GM21360 (cell line): ENCODE measurements around the gene ANKRD1.
"Not testable (repeated sequence)": the region's sequence is repeated elsewhere in the genome, so short reads cannot be mapped to it uniquely, and the experiment has no call there.

ENCODE experiments used
- ATAC-seq: cut with Tn5 transposase; IDR thresholded peaks from one replicate; pipeline ENCODE4 v1.9.1; 2021; ENCODE audit warnings: mild to moderate bottlenecking, moderate library complexity; ENCODE audit not compliant: unreplicated experiment

ANKRD1 gene

DNA sequence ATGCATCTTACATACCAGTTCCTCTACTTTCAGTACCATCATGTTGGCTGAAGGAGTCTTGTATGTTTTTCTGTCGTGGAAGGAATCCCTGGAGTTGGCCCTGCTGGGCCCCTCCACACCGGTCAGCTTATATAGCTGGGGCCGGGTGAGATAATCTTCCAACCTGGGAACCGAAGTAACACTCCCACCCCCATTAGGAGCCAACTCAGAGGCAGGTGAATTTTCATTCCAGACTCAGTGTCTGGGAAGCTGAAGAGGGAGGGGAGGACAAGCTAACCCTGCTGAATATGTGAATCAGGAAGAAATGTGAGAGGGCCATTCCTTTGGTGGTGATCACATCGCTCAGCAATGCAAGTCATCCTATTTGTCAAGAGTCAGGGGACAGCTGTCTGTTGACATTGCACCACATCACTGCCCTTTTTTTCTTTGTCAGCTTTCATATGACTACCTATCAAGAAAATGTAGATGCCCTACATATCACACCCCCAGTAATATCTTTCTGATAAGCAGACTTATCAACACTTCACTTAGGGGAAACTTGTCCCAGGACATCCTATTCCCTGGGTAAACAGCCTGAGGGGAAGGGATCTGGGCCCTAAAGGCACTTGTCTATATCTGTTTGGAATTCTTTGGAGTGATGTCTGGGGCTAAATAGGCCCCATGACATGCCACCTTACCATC lies at the start of gene ANKRD1:
TSS of gene ANKRD1 (minus strand) at position 102 of the 681 bp plus-strand sequence. CDS start at position 42, 60 bp downstream.
- ATAC-seq: no peak

DNA sequence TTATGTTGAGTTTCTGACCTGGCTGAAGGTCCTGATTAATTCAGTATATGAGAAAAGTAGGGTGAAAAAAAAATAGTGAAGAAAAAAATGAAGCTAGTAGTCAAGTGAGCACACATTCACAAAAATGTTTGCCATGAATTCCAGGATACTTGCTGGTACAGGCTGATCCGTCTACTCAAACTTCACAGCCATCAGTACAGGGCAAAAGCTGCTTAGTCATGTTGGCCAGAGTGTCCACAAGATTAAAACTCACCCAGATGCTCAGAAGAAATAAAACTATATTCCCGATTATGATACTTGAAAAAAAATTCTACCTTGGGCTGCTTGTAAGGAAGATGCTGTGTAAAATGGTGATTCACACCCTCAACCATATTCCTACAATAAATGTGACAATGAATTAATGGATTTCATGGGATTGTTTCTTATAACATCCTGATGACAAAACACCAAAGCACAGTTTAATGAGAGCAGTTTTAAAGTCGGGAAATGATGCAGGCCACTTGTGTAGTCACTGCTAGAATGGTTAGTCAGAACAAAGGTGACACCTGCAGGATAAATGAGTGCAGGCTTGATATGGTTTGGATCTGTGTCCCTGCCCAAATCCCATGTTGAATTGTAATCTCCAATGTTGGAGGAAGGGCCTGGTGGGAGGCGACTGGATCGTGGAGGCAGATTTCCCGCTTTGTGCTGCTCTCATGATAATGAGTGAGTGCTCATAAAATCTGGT lies 49.2 kb upstream of the ANKRD1 start:
- no peak for ATAC-seq

DNA sequence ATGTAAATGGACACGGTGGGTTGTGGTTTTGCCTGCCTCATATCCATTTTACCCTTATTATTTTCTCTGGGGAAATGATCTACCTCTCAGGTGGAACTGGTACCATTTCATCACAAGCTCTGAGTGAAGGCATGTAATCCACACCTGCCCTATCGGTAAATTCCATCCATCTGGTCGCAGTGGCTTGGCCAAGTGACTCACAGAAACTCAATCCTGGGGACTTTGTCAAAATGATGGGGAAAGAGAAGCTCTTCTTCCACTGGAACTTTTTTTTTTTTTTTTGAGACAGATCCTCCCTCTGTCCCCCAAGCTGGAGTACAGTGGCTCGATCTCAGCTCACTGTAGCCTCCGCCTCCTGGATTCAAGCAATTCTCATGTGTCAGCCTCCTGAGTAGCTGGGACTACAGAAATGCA lies 48.2 kb upstream of the ANKRD1 start:
- no peak for ATAC-seq

DNA sequence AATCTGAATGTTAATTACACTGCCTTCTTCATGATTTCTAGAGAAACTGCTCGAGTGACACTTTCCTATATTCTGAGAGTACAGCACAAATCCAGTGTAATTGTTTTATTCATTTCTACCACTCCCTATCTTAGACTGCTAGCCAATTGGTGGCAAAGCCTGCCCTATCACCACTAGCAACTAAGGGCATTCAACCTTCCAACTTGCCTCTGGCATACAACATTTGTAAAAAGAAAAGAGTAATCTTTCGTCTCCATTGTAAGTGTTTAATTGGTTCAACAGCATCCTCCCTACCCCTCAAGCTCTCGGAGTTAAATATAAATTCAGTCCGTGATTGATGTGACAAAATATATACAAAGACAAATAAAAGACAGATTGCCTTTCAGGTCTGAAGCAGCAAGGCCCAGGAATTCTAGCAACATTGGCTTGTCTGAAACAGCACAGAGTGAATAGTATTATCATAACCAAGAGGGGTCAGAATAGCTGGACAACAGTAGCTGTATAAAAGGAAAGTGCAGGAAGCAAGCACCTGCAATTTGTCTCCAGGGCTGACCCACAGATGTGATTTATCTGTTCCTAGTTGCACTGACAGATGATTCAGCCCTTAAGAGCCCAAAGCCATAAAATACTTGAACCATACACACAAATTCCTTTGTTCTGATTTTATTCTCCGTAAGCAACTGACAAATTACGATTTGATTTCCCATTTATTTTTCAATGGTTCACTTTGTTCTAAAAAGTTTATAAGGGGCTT lies 47.6 kb upstream of the ANKRD1 start:
- no peak for ATAC-seq

DNA sequence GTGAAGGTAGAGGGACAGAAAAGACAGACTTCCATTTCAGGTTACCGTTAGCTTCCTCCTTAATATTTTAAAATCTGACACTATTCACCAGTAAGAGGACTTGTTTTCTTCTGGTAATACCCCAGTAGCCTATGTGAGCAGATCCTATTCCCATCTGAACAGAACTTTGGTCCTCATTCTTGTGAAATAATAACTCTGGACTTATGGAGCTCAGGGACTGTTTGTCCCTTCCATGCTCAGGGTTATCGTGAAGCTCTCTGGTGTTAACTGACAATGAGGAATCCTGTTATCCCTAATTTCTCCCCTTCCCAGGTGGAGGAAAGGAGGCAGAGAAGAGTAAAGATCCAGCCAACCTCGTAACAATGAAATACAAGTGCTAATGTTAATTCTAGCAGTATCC lies 47.0 kb upstream of the ANKRD1 start:
- ATAC-seq: no peak

DNA sequence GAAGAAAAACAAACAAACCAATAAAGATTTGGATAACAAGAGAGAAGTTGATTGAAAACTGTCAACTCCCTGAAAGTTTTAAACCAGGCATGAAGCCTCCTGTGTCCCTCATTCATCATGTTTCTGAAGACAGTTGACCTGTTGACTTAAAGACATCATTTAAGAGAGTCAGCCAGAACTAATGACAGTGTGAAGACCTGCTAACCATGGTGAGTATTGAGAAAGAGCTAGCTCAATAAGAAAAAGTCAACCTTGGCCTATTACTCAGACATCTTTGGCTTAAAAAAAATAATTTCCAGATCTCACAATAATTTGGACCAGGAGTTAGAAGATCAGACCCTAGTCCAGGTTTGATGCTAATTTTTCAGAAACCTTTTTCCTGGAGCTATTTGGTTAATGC lies 45.3 kb upstream of the ANKRD1 start:
- ATAC-seq: no peak

DNA sequence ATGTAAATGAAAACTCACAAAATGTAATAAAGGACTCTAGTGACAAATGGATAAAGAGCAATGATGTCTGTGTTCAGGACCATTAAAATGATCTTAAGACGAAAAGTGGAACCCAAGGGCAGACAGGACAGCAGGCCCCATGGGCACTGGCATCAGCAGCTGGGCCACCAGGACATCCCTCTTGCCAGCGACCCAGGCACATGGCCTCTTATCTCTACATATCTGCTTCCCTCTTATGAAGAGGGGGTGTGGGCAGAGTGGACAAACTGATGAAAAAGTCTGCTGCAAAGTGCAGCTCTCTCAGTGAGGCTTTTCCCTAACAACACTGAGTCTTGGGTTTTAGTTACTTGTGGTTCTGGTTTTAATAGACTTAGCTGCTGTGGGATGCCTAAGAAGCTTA lies 44.8 kb upstream of the ANKRD1 start:
- no peak for ATAC-seq

DNA sequence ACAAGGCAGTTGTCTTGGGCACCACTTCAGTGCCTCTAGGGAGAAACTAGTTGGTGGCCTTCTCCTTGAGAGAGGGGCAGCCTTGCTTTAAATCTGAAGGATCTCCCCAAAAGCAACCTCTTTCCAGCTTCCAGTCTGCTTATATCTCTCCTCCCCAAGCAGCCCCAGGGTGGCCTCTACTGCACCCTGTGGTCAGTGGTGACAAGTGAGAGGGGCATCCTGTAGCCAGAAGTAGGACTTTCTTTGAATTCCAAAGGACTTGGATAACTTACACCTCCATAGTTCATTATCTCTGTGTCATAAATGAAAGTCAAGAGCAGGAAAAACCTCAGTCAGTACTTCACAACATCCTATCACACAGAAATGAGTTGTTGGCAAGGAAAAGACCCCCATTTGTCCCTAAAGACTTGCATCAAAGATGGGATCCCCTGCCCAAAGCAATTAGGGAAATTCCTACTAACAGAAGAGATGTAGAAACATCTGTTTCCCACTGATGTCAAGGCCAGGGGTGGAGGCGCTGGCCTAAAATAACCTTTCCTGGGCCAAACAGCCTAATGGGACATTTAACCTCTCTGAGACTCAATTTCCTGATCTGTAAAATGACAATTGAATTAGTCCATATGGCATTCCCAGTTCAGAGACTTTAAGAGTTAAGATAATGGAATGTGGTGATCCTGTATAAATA lies 44.0 kb upstream of the ANKRD1 start:
- no peak for ATAC-seq

DNA sequence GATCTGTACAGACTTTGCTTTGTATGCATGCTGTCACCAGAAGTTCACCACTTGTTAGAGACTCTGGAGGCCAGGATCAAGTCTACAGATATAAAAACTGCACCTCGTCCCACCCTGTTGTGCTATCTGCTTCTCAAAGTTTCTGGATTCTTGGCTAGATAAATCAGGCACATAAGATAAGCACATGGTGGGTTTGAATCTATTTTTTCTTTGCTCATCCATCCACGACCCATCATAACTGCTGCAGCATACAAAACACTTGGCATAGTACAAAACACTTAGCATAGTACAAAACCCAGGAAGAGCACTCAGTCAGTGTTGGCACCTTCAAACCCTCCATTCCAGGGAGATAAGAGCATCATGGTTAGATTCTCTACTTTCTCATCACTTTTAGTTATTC lies 42.4 kb upstream of the ANKRD1 start:
- no peak for ATAC-seq

DNA sequence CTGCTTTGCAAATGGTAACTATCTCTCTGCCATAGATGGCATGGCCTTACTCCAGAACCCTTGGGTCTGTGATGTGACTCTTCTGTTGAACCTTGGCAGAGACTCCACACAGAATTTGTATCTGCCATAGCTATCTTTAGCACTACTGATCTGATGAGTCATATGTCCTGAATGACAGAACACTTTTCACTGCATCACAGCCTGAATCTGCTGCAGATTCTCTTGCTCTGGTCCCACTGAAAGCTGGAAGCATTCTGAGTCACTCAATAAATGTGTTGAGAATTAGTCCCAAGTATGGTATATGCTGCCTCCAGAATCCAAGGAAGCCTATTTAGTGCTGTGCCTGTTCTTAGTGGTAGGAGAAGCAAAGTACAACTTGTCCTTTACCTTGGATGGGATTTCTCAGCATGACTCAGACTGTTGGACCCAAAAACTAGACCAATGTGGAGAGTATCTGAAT lies 39.5 kb upstream of the ANKRD1 start:
- peak; percentile 77 for ATAC-seq

DNA sequence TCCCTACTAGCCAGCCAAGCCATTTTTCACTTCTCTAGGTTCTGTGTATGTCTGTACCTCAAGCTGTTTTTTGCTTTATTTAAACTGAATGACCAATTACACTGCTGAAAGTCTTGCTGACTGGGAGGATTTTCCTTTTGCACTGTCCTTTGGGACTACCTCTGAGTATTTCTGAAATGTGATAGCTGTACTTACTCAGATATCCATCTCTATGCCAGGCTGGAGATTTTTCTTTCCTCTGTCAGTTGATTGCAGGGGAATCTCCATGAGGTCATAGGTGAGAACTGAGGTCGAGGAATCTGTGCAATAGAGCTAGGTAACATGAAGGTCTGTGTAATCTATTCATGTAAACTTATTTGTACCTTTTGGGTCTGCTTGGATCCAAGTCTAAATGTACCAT lies 38.9 kb upstream of the ANKRD1 start:
- peak; percentile 24 for ATAC-seq

DNA sequence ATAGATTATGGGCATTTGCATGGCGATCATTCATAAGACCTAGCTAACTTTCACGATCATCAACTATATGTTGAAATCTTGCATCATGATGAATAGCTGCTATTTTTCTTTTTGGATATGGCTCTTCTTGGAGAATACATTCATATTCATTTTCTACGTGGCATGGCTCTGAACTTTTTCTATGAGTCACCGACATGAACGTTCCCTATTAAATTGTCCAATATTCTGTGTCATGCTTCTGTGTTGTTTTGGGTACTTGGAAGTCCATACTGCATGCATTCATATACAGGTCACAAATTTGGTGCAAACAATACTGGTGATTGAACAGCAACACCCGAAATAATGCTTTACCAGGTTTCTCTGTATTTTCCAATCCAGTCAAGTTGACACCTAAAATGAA lies 37.9 kb upstream of the ANKRD1 start:
- no peak for ATAC-seq

DNA sequence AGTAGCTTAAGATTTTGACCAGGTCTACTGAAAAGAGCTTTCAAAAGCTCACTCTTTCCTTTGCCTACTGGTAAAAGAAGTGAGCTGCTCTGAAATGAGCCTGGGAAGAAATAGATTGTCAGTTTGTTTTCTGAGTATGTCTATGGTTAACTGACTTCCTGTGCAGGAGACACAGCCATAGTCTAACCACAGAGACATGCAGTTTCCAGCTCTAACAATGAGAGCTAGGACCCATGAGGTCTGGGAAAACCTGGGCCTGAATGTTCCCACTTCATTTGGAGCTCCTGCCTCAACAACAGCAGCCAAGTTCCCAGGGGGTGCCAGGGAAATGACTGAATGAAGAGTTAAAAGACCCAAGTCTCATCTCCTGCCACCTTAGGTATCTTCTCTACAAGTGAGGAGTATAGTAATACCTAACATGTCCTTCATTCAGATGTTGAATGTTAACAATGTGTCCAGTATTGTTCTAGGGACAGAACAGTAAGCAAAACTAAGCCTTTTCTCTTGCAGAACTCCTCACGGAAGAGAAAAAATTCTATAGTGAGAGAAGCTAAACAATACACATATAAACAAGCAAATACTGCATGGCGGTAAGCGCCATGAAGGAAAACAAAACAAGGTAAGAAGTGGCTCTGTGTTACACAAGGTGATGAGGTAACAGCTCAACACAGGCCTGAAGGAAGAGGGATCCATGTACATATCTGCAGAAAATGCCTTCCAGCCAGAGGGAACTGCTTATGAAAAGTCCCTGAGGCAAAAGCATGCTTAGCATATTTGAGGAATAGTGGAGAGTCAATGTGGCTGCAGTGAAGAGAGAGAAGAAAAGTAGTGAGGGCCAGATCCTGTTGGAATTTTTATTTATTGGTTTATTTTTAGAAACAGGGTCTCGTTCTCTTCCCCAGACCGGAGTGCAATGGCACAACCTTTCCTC lies 26.4 kb upstream of the ANKRD1 start:
- no peak for ATAC-seq

DNA sequence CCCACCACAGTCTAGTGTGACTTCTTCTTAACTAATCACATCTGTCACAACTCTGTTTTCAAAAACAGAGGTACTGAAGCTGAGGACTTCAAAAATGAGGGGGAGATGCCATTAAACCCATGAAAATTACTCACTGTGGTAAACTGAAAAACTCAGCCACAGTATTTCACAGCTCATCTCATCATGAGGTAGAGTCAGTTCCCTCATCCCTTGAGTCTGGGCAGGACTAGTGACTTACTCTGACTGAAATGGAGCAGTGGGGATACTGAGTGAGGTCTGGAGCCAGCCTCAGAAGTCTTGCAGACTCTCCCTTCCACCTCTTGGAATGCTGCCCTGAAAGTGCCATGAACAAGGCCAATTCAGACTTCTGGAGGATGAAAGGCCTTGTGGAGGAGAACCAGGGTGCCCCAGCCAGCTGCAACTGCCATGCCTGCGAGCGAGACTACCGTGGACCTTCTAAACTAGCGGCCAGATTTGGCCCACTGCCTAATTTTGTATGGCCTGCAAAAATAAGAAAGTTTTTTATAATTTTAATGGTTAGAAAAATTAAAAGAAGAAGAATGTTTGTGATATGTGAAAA lies 24.7 kb upstream of the ANKRD1 start:
- ATAC-seq: no peak

DNA sequence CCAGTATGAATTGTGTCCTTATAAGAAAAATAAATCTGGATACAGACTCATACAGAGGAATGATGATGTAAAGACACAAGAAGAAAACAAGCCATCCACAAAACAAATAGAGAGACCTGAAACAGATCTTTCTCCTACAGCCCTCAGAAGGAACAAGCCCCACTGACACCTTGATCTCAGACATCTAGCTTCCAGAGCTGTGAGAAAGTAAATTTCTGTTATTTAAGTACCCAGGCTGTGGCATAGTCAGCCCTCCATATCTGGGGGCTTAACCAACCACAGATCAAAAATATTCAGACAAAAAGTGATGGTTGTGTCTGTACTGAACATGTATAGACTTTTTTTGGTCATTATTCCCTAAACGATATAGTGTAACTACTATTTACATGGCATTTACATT lies 23.9 kb upstream of the ANKRD1 start:
- no peak for ATAC-seq

DNA sequence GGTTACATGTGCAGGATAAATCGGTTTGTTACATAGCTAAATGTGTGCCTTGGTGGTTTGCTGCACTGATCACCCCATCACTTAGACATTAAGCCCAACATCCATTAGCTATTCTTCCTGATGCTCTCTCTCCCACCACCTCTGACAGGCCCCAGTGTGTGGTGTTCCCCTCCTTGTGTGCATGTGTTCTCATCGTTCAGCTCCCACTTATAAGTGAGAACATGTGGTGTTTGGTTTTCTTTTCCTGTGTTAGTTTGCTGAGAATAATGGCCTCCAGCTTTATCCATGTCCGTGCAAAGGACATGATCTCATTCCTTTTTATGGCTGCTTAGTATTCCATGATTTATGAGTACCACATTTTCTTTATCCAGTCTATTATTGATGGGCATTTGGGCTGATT lies 22.1 kb upstream of the ANKRD1 start:
- not testable (repeated sequence) for ATAC-seq

DNA sequence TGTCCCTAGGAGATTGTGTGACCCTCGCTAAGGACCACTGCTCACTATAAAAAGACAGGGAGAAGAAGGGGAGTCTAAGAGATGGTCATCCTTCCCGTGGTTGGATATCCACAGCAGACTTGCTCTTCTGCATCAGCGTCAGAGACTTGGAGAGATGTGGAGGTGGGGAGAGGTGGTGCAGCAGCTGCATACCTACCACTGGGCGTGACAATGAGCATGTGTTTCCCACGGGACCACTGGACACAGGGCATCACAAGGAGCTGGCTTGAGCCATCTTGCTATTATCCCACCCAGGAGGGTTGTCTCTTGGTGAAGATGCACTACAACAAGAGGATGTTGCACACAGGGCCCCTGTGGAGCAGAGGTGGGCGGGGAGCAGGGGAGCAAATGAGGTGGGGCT lies 18.8 kb upstream of the ANKRD1 start:
- no peak for ATAC-seq

DNA sequence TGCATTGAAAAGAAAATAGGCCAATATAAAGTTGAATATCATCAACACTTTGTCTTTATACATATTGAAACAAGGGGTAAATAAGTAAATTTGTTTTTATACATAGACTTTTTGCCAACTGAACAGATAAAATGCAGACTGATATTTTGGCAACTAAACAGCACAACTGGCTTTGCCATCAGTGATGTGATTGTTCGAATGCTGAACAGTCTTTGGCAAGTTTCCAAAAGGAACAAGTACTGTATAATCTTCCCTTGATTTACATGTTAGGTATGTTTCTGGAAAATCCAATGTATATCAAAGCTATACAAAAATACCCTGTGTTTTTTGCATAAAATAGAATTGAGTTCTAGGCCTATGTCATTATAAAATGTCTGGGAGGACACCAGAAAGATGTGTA lies 18.2 kb upstream of the ANKRD1 start:
- ATAC-seq: no peak

DNA sequence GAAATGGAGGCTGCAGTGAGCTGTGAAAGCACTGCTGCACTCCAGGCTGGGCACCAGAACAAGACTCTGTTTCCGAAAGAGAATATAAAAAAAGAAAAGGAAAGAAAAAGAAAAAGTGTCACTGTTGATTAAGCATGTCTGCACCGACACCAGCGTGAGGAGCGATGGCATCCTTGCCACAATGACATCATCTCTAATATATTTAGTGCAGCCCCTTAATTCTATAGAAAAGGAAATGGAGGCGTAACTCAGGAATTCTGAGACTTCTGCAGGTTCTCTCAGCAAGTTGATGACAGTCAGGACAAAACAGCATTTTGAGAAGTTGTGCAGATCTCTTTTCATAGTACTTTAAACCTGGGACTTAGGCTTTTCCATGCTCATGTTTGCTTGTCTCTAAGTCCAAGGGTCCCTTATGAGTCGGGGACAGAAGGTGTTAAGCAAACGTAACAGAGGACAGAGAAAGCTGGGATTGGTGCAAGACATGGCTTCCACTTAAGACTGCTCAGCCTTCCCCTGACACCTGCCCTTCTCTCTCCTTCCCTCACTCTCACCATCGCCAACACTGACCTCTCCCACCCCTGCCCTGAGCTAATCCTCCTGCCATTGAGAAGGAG lies 16.9 kb upstream of the ANKRD1 start:
- ATAC-seq: no peak
